ENCODE measurements around the gene CALHM4. TPM values are rescaled to one million over a fixed set of nuclear protein-coding genes. Genes with fewer than 3 reads are reported as not detected.

Gene CALHM4
- total and polyA plus RNA-seq, 2 of the 13 experiments (the other 11 are each of a cell fraction or from before 2014, with no cell fraction given), result not detected

- peak; percentile 95 for TF ChIP-seq ZNF160 (CRISPR knock-in tag; IDR thresholded peaks at IDR 0.05)
- peak; percentile 96 for TF ChIP-seq CBX1 (IDR thresholded peaks at IDR 0.05; ENCODE audit: low read depth)
- TF ChIP-seq ZNF547 (CRISPR knock-in tag; IDR thresholded peaks at IDR 0.05), result peak; percentile 95
- TF ChIP-seq ZNF530 (CRISPR knock-in tag; IDR thresholded peaks at IDR 0.05; ENCODE audit: low read depth), result no peak
- TF ChIP-seq ZNF839 (CRISPR knock-in tag; IDR thresholded peaks at IDR 0.05; ENCODE audit: borderline replicate concordance), result peak; percentile 85; the same call in 1 of the 2 replicates
- TF ChIP-seq ZNF816 (CRISPR knock-in tag; IDR thresholded peaks at IDR 0.05; ENCODE audit: borderline replicate concordance), result no peak; the same call in 1 of the 2 replicates
- no peak for TF ChIP-seq NONO (IDR thresholded peaks at IDR 0.05)
- peak; percentile 99 for TF ChIP-seq NONO (CRISPR knock-in tag; conservative IDR thresholded peaks at IDR 0.05)
- TF ChIP-seq EHMT2 (IDR thresholded peaks at IDR 0.05; ENCODE audit: borderline replicate concordance, low read depth, low read length), result no peak
- peak; percentile 89 for TF ChIP-seq DNMT1 (CRISPR knock-in tag; IDR thresholded peaks at IDR 0.05)
- TF ChIP-seq U2AF1 (optimal IDR thresholded peaks at IDR 0.05; ENCODE audit: low read depth, low read length), result no peak
- TF ChIP-seq ZMAT5 (CRISPR knock-in tag; IDR thresholded peaks at IDR 0.05; ENCODE audit: borderline replicate concordance, low read depth), result no peak
- no peak for TF ChIP-seq HIC2 (CRISPR knock-in tag; IDR thresholded peaks at IDR 0.05; ENCODE audit: low read depth)
- TF ChIP-seq ZBTB33 (CRISPR knock-in tag; IDR thresholded peaks at IDR 0.05), result peak; percentile 40
- 0 out of 2 replicates have a peak, but pooled peaks have one; percentile 53 for TF ChIP-seq MTA3 (CRISPR knock-in tag; IDR thresholded peaks at IDR 0.05)
- TF ChIP-seq ZBTB43 (CRISPR knock-in tag; conservative IDR thresholded peaks at IDR 0.05), result 0 out of 2 replicates have a peak, but pooled peaks have one; percentile 47
- TF ChIP-seq NR2C2 (CRISPR knock-in tag; IDR thresholded peaks at IDR 0.05; ENCODE audit: borderline replicate concordance), result peak; percentile 88
- peak; percentile 96; the same call in 1 of the 2 replicates for TF ChIP-seq ZNF619 (CRISPR knock-in tag; IDR thresholded peaks at IDR 0.05)
- TF ChIP-seq ZNF615 (CRISPR knock-in tag; IDR thresholded peaks at IDR 0.05; ENCODE audit: borderline replicate concordance), result peak; percentile 71; the same call in 1 of the 2 replicates
- peak; percentile 87; the same call in 1 of the 2 replicates for TF ChIP-seq ZNF34 (CRISPR knock-in tag; IDR thresholded peaks at IDR 0.05; ENCODE audit: borderline replicate concordance)
- TF ChIP-seq ZNF205 (CRISPR knock-in tag; IDR thresholded peaks at IDR 0.05), result peak; percentile 89
- TF ChIP-seq ARHGAP35 (CRISPR knock-in tag; IDR thresholded peaks at IDR 0.05; ENCODE audit: borderline replicate concordance), result peak; percentile 96; the same call in 1 of the 2 replicates
- TF ChIP-seq DNMT3B (CRISPR knock-in tag; conservative IDR thresholded peaks at IDR 0.05), result peak; percentile 35; the same call in 1 of the 2 replicates
- TF ChIP-seq SMC3 (IDR thresholded peaks at IDR 0.05; ENCODE audit: low read length), result no peak
- TF ChIP-seq WIZ (CRISPR knock-in tag; IDR thresholded peaks at IDR 0.05), result peak; percentile 91
These were observed 17.5 kb downstream of the CALHM4 start, which contains the start of gene RWDD1 (continued) for GRCh38 chr6:116570856-116571682.
